Transverse colon (tissue), 4 donors: ENCODE measurements around the gene OGFOD1.

ENCODE experiments used
- POLR2A ChIP-seq: fragments of 450-650 bp; IDR thresholded peaks from one replicate; pipeline ENCODE4 v1.6.1; 2016; ENCODE audit warnings: antibody characterized with exemption, mild to moderate bottlenecking, moderate library complexity
- POLR2AphosphoS5 ChIP-seq, 3 donors: sonication (generic); formaldehyde crosslinking; IDR thresholded peaks; one replicate each; pipeline ENCODE4 v1.6.1; 2016; ENCODE audit warnings: antibody characterized with exemption in 3 of 3
- TF ChIP-seq, protein P1 (sequence below), 5 experiments: fragments of 200-600 bp in 3 of 5; fragments of 450-650 bp in 2 of 5; sonication (generic) in 3 of 5; IDR thresholded peaks; 1 replicate in 2 of 5; 2 replicates in 3 of 5; pipeline ENCODE4 v1.5.1; 2016 to 2017; ENCODE audit warnings: antibody characterized with exemption in 5 of 5, inconsistent platforms in 3 of 5, mild to moderate bottlenecking in 2 of 5, moderate library complexity in 1 of 5

GRCh38 chr16:56409195-56409594 is 42.2 kb upstream of the OGFOD1 start:
- TF ChIP-seq POLR2A (no peak), POLR2AphosphoS5 (IDR thresholded peaks at IDR 0.05) (no peak)
- TF ChIP-seq, protein P1, sequence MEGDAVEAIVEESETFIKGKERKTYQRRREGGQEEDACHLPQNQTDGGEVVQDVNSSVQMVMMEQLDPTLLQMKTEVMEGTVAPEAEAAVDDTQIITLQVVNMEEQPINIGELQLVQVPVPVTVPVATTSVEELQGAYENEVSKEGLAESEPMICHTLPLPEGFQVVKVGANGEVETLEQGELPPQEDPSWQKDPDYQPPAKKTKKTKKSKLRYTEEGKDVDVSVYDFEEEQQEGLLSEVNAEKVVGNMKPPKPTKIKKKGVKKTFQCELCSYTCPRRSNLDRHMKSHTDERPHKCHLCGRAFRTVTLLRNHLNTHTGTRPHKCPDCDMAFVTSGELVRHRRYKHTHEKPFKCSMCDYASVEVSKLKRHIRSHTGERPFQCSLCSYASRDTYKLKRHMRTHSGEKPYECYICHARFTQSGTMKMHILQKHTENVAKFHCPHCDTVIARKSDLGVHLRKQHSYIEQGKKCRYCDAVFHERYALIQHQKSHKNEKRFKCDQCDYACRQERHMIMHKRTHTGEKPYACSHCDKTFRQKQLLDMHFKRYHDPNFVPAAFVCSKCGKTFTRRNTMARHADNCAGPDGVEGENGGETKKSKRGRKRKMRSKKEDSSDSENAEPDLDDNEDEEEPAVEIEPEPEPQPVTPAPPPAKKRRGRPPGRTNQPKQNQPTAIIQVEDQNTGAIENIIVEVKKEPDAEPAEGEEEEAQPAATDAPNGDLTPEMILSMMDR (IDR thresholded peaks at IDR 0.05) = no peak
